Right ventricle myocardium inferior (tissue), 1 donor: ENCODE measurements around the gene COQ3. TPM values are rescaled to one million over a fixed set of nuclear protein-coding genes. Genes with fewer than 3 reads are reported as not detected.

ENCODE experiments used
- ATAC-seq: fragments of 200-7000 bp; cut with Tn5 transposase; one replicate; pipeline ENCODE4 v1.9.1; 2020; ENCODE audit warnings: mild to moderate bottlenecking, moderate library complexity
- DNase-seq: peaks from one replicate; pipeline ENCODE4 v3.0.0; 2021; ENCODE audit errors: missing footprints
- intact Hi-C: fragments of 100-400 bp; cut with DNase I; formaldehyde crosslinking; loops from one replicate; pipeline ENCODE4 v1.11.0; 2022
- long read RNA-seq: library from polyadenylated mRNA; unstranded; transcript quantifications from one replicate; pipeline ENCODE4 v2.0.0, GENCODE V29; 2021
- total RNA-seq: library from RNA; stranded (reverse); fragmentation: NEBNext Ultra II Directional; extraction: Animal tissue kit (Norgen Biotek cat#: 25700); gene quantifications from one replicate; pipeline ENCODE4 v1.2.1, GENCODE V29; 2021
- donor health status: DM: no; HTN: yes; CAD: no; lungs with severe emphysema.

The COQ3 gene, protein sequence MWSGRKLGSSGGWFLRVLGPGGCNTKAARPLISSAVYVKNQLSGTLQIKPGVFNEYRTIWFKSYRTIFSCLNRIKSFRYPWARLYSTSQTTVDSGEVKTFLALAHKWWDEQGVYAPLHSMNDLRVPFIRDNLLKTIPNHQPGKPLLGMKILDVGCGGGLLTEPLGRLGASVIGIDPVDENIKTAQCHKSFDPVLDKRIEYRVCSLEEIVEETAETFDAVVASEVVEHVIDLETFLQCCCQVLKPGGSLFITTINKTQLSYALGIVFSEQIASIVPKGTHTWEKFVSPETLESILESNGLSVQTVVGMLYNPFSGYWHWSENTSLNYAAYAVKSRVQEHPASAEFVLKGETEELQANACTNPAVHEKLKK
- total RNA-seq, result 31.4 TPM
- long read RNA-seq, transcript COQ3-201 (7 exons, 1,335 nt), result major isoform, 11 of 11 reads
- long read RNA-seq, partial matches to known transcripts, result 0 of 11 reads
- long read RNA-seq, other reads (novel, unspliced or antisense), result 0 of 11 reads

DNA sequence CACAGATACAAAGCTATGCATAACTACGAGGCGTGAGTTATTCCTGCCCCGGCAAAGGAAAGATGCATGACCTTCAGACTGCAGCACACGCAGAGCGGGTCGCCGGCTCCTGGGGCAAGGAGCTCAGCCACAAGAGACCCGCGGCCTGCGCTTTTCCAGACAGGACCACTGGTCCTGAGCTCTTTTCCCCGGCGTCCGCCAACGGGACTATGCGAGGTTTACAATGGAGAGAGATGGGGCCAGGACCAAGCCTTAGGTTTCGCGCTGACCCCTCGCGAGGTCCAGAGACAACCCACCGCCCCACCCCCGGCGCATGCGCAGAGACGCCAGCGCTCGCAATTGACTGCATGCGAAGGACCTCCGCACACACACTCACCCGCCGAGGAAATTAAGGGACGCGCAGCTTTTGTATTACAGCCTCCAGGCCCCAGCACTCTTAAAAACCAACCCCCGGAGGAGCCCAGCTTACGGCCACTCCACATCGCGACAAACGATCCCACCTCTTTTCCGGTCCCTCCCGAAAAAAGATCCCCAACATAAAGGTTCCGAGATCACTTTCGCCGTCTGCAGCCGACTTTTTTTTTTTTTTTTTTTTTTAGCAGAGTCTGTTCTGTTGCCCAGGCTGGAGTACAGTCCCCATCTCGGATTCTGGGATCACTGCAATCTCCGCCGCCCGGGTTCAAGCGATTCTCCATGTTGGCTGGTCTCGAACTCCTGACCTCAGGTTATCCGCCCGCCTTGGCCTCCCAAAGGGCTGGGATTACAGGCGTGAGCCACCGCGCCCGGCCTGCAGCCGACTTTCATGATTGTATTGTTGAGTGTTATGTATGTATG is at the start of gene COQ3:
Gene COQ3, minus strand, starts transcription at position 498 of the 834 bp plus-strand sequence. Its CDS starts 16 bp downstream, at position 482.
- DNase-seq, result peak; percentile 88
- intact Hi-C loops, result loop anchor here (10.0 kb wide), 1 partner anchor 151 kb away; no protein-coding TSS in a partner anchor
- peak; percentile 88 for ATAC-seq

DNA sequence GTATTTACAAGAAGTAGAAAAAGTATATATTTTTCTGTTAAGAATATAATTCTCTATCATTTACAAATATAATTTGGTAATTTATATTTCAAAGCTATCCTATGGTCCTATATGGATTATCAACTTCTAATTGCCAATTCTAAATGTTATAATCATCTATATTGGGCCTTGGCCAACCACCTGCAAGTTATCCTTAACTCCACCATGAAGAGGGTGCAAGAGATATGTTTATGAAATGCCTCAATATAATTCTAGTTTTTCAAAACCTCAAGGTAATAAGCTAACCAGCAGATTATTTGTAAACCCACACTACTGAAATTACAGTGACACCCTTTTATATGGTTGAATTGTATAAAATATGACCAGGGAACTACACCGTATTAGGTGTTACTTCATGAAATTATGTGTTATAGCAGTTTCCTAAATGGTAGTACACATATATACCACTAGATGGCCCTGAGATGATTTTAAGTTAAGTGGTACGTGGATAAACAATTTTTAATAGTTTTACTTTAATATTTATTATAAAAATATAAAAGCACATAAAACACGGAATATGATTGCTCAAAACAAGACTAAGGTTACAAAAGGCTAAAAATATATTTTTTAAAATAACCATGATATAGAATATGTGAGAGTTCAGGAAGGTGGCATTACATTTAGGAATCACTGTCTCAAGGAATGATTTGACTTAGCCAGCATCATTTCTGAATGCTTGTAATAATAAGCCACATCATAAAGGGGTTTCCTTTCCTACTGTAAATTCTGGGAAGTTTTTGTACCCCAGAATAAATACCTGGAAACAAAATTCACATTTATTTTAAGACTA is 40.9 kb upstream of the COQ3 start:
- no peak for DNase-seq
- intact Hi-C loops, result no loop called here
- ATAC-seq, result peak; percentile 13

DNA sequence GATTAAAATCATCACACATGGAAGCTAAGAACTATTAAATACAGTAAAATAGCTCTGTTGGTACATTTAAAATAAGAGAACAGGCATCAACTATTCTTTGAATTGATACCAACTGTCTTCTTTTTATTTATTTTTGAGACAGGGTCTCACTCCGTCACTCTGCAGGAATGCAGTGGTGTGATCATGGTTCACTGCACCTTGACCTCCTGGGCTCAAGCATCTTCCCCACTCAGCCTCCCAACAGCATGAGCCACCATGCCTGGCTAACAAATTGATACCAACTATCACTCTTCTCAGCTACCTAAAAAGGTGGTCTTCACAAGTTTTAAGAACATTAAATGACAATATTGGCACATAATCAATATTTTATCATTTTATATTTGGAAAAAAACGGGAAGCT is 38.9 kb upstream of the COQ3 start:
- no peak for DNase-seq
- intact Hi-C loops, result no loop called here
- no peak for ATAC-seq

DNA sequence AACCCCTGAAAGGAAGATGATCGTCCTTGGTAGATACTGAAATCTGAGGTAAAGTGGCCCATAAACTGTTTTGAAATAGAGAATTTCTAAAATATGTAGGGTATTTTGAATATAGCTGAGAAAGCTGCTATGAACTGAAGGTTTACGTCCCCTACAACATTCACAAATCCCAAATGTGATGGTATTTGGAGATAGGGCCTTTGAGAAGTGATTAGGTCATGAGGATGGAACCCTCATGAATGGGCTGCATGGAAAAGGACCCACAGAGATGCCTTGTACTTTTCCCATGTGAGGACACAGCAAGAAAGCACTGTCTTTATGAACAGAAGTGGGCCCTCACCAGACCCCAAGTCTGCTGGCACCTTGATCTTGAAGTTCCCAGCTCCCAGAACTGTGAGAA is 37.9 kb upstream of the COQ3 start:
- ATAC-seq, result no peak
- intact Hi-C loops, result no loop called here

DNA sequence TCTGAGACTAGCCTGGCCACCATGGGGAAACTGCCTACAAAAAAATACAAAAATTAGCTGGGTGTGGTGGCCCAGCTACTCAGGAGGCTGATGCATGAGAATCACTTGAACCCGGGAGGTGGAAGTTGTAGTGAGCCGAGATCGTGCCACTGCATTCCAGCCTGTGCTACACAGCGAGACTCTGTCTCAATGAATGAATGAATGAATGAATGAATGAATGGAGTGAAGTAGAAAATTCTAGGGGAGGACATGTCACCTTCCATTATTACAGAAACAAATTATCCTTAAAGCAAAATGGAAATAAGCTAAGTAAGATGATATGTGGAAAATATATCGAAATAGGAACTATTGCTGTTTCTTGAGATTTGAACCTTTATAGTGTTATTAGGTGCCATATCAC is 34.0 kb upstream of the COQ3 start:
- intact Hi-C loops, result loop anchor here (5.0 kb wide), 1 partner anchor 89 kb away; the partner anchor contains the start of gene USP45
- ATAC-seq (no peak), DNase-seq (no peak)

More for the DNA sequence above, 37.9 kb upstream of the COQ3 start:
- DNase-seq, result no peak

DNA sequence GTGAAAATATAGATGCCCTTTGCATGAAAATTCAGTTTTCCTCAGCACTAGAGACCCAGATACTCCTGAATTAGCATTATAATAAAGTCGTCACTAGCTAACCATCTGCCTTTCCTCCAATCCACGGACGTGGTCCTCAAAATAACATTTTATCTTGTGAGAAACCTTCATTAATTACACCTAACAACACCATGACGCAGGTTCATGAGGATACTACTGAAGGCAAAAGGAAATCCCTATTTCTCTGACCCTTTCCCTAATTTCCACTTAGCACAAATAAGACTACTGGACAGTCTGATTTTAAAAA is 32.4 kb upstream of the COQ3 start:
- intact Hi-C loops, result loop anchor here (5.0 kb wide), 1 partner anchor 91 kb away; the partner anchor contains the start of gene USP45
- DNase-seq (no peak), ATAC-seq (no peak)

DNA sequence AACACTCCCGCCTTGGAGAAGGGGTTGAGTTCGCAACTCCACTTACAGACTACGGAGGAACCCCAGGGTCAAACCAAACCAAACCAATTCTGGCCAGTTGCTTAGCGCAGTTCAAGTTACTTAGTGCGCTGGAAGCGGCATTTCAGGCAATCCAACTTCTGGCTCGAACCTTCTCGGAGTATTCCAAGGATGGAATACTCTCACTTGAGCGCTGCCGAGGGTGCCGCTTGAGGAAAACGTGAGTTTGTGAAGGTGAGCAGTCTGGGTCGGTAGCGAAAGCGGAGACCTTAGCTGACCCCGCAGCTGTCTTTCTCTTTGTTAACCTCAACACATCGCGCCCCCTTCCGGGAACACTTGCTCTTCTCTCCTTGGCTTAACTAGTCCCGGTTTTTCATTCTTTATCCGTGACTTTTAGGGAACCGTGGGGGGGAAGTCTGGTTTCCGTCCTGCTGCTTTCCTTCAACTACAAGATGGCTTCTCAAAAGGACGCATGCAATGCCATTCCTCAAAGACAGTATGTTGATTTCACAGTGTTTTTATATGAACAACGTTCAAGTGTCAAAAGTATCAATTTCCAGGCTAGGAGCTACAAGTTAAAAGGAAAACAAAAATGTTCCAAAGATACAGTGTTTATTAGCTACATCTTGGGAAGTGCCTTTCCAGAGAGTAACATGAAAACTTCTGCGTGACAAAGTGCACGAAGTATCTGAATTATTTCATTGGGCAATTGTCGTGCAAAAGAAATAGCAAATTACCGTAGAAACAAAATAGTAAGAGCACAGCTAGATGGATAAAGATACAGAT is 31.9 kb upstream of the COQ3 start:
- intact Hi-C loops, result loop anchor here (5.0 kb wide), 1 partner anchor 91 kb away; the partner anchor contains the start of gene USP45

DNA sequence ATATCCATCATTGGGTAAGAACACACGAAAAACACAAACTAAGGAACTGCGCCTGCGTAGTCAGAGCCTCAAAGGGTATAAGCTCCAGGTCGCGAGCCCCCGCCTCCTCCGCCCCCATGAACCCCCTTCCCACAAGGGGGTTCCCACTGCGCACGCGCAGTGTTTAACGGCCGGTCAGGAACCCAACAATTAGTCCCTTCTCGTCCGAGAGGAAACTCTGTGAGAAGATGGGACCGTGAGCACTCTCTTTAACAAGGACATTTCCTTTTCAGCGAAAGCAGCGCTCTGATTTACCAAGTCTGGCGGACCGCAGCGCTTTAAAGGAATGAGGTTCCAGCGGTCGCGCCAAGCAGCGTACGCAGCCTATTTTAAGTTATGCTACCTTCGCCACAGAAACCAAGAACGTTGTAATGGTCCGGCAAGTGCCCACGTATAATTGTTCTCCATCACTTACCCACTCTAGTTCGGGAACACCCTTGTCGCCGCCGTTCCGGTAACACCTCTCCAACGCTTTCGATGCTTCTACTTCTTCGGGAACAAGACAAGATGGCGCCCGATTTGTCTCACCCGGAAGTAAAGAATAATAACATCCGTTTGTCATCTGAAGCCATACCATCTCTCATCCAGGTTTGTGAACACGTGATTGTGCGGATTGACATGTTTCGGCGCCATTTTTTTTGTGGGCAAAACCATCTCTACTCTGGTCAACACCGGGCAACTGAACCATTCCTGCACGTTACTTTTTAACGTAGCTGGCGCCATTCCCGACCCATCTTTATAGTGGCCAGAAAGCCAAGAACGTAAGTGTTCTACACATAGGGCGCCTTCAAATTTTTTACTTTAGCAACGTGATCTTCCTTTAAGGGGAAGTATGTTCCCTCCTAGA is 31.0 kb upstream of the COQ3 start, which contains the start of gene PNISR:
Gene PNISR, minus strand, starts transcription at position 548 of the 886 bp plus-strand sequence. CDS start 10,649 bp downstream, outside the sequence.
- intact Hi-C loops, result loop anchor here (5.0 kb wide), 1 partner anchor 92 kb away; the partner anchor contains the start of gene USP45
- DNase-seq (peak; percentile 92), ATAC-seq (peak; percentile 97)

More for the DNA sequence above, 31.9 kb upstream of the COQ3 start:
- DNase-seq, result peak; percentile 92
- ATAC-seq, result peak; percentile 86

DNA sequence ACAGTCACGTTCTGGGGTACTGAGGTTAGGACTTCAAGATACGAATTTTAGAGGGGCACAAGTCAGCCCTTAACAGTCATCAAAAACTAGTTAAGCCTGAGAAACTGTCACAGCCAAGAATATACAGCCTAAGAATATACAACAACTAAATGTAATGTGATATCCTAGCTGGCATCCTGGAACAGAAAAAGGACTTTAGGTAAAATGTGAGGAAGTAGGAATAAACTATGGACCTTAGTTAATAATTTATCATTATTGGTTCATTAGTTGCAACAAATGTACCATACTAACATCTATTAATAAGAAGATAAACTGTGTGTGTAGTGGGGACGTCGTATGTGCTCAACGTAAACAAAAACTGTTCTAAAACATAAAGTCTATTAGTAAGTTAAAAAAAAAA is 30.0 kb upstream of the COQ3 start:
- no peak for ATAC-seq
- intact Hi-C loops, result no loop called here
- no peak for DNase-seq

DNA sequence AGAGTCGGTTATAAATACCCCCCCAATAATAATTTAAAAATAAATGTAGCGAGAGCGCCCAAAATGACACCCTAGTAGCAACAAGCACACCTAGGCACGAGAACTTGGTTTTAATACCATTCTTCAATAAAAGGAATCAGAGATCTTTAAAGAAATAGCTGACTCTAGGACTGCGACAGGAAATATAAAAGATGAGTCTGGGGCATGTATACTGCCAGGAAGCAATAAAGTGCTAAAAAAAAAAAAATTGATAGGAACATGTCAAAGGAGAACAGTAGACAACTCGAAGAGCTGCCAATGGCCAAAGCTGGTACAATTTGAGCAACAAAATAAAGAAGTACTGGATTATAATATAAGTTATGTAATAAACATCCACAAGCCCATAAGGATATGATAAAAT is 28.9 kb upstream of the COQ3 start:
- no peak for DNase-seq
- intact Hi-C loops, result no loop called here

DNA sequence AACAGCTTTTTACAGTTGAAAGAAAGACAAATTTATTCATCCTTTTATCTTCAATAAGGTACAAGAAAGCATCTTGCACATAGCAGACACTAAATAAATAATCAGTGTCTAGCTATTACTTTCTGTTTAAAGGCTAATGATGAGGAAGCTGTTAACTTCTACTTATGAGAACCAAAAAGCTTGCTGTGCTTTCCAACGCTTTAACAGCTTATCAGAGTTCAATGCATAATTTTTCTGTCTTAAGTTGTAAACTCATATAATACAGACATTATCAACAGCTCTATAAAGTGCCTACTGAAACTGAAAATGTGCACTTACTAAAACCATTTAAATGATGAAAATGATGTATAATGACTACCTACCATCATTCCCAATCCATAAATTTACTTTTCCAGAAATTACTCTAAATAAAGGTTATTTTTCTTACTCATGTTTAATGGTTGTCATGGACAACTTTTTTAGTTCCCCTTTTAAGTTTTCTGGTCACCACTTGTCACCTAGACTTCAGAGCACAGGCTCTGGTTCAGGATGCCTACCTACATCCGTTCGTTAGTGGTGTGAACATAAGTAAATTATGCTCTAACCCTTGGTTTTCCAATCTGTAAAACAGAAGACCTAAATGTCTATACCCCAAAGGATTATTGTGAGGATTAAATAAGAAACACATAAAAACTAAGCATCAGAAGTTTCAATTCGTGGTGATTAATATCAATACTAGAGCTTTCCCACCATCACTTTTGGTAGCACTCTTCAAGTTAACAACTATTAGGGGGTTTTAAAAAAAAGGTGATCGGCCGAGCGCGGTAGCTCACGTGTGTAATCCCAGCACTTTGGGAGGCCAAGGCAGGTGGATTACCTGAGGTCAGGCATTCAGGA is 23.1 kb upstream of the COQ3 start:
- ATAC-seq, result no peak
- intact Hi-C loops, result no loop called here

More for the DNA sequence above, 28.9 kb upstream of the COQ3 start:
- ATAC-seq, result no peak

DNA sequence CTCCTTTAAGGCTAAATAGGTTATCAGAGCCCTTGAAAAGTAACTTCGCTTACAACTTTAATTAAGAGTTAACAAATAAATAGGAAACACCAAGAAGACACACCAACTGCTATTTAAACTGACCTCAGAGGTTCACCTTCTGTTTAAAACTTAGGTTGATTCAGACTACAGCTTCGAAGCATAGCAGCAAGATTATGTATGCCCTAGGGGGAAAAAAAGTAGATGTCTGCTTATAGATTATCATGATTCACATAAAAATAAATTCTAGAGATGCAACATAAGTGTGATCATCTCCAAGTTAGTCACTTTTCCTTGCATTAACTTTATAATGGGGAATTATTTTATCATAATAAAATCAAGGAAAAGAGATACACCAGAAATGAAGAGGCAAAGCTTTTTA is 22.2 kb upstream of the COQ3 start:
- ATAC-seq, result no peak

More for the DNA sequence above, 23.1 kb upstream of the COQ3 start:
- DNase-seq, result no peak

DNA sequence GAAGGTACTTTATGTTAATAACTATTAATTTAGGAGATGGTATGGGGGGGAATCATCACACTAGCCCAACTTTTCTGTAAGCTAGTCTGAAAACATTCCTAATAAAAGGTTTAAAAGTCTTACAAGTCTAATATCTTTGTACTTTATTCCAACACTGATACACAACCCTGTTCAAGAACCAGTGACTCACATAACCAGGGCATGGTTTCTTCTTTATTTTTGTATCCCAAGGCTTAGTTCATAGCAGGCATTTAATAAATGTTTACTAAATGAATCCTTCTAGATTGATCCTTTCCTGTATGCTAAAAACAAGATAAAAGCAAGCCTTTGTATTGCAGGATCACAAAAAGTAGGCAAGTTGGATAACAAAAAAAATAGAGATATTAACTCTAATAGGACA is 21.5 kb upstream of the COQ3 start:
- DNase-seq (no peak), ATAC-seq (no peak)
- intact Hi-C loops, result no loop called here

More for the DNA sequence above, 22.2 kb upstream of the COQ3 start:
- no peak for DNase-seq
- intact Hi-C loops, result no loop called here

DNA sequence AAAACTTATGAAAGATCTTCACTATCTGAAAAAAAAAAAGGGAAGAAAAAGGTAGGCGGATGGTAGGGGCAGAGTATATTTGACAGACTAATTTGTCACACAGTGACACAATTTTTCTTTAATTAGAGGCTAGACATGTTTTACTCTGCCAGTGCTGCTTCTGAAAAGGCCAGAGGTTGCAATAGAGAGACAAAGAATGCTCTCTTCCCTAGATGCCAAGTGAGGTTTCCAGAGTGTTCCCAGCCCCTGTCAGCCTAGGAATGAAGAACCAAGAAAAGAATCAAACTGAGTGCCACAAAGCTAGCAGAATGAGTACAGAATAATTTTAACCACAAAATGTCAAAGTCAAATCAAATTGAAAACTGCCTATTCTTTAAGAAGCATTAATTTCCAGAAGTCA is 18.1 kb upstream of the COQ3 start:
- intact Hi-C loops, result no loop called here
- no peak for DNase-seq
- peak; percentile 65 for ATAC-seq

DNA sequence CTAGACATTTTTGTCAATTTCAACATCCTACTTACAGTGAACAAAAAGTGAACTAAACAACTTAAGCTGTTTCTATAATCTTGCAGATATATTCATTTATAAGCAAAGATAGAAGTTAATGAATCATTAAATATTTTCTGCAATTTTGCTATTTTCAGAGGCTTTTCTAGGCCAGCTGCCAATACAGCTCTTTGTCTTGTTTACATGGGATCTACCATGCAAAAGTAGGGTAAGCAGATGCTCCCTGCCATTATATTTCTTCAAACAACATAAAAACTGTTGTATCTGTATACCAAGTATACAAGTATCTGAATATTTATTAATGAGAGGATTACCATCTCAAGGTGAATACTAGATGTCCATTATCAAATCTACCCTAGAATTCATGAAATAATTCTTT is 15.7 kb upstream of the COQ3 start:
- DNase-seq (no peak), ATAC-seq (no peak)
- intact Hi-C loops, result no loop called here

DNA sequence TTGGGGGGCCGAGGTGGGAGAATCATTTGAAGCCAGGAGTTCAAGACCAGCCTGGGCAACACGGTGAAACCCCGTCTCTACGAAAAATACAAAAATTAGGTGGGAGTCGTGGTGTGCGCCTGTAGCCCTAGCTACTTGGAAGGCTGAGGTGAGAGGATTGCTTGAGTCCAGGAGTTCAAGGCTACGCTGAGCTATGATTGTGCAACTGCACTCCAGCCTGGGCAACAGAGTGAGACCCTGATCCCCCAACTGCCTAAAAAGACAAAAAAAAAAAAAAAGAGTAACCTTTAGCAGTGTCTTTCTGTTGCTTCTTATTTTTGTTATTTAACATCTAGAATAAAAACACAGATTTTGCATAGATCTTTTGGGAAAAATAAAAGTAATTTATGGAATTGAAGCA is 13.1 kb upstream of the COQ3 start:
- ATAC-seq (no peak), DNase-seq (no peak)
- intact Hi-C loops, result no loop called here
